GM18519 (cell line): ENCODE results near the gene CX3CR1.

ENCODE experiments used
- ATAC-seq: cut with Tn5 transposase; IDR thresholded peaks from one replicate; pipeline ENCODE4 v1.9.1; 2021; ENCODE audit warnings: mild to moderate bottlenecking, moderate library complexity; ENCODE audit not compliant: unreplicated experiment, low FRiP score

Gene CX3CR1

GRCh38 chr3:39271363-39271914 is 8.4 kb downstream of the CX3CR1 start:
- ATAC-seq, result no peak

GRCh38 chr3:39269528-39269927 is 10.3 kb downstream of the CX3CR1 start:
- no peak for ATAC-seq

GRCh38 chr3:39268549-39268900 is 11.3 kb downstream of the CX3CR1 start:
- ATAC-seq, result no peak

GRCh38 chr3:39267631-39268548 is 11.9 kb downstream of the CX3CR1 start:
- no peak for ATAC-seq

- ATAC-seq, result no peak
Observed at GRCh38 chr3:39264053-39264452, 15.8 kb downstream of the CX3CR1 start.

GRCh38 chr3:39263576-39263975 is 16.3 kb downstream of the CX3CR1 start:
- no peak for ATAC-seq

- no peak for ATAC-seq
Observed at GRCh38 chr3:39262846-39263245, 17.0 kb downstream of the CX3CR1 start.

GRCh38 chr3:39261726-39262125 is 18.1 kb downstream of the CX3CR1 start:
- no peak for ATAC-seq

- ATAC-seq, result no peak
Observed at GRCh38 chr3:39260957-39261356, 18.9 kb downstream of the CX3CR1 start.

GRCh38 chr3:39260318-39260717 is 19.5 kb downstream of the CX3CR1 start:
- ATAC-seq, result no peak

- ATAC-seq, result peak; percentile 98
Observed at GRCh38 chr3:39255503-39256325, 24.1 kb downstream of the CX3CR1 start.

GRCh38 chr3:39254806-39255449 is 24.9 kb downstream of the CX3CR1 start:
- ATAC-seq, result no peak

GRCh38 chr3:39251576-39251975 is 28.3 kb downstream of the CX3CR1 start:
- ATAC-seq, result no peak

GRCh38 chr3:39250116-39250747 is 29.6 kb downstream of the CX3CR1 start:
- ATAC-seq, result no peak

- no peak for ATAC-seq
Observed at GRCh38 chr3:39249453-39250115, 30.3 kb downstream of the CX3CR1 start.

GRCh38 chr3:39241561-39241960 is 38.3 kb downstream of the CX3CR1 start:
- no peak for ATAC-seq

GRCh38 chr3:39237027-39237426 is 42.8 kb downstream of the CX3CR1 start:
- no peak for ATAC-seq

GRCh38 chr3:39234651-39235050 is 45.2 kb downstream of the CX3CR1 start:
- no peak for ATAC-seq

GRCh38 chr3:39232859-39233258 is 47.0 kb downstream of the CX3CR1 start:
- no peak for ATAC-seq

GRCh38 chr3:39230453-39230852 is 49.4 kb downstream of the CX3CR1 start:
- no peak for ATAC-seq
